Activated CD4-positive, CD25-positive, alpha-beta regulatory T cell treated with anti-CD3 and anti-CD28 coated beads, Interleukin-2, amount 50 U/mL, for 72 hours (primary cell): ENCODE measurements around the gene BIK.
A peak's percentile ranks its signal among the peaks of the same experiment; 100 is the strongest.

ENCODE experiments used
- DNase-seq: peaks from one replicate; pipeline ENCODE4 v3.0.0; 2021

The BIK gene

GRCh38 chr22:43106302-43106701 is 4.2 kb upstream of the BIK start:
- DNase-seq: no peak

- DNase-seq: no peak
Observed at GRCh38 chr22:43109511-43109910, 1.0 kb upstream of the BIK start.

- DNase-seq: no peak
Observed at GRCh38 chr22:43109921-43110443, 568 bp upstream of the BIK start.

DNA sequence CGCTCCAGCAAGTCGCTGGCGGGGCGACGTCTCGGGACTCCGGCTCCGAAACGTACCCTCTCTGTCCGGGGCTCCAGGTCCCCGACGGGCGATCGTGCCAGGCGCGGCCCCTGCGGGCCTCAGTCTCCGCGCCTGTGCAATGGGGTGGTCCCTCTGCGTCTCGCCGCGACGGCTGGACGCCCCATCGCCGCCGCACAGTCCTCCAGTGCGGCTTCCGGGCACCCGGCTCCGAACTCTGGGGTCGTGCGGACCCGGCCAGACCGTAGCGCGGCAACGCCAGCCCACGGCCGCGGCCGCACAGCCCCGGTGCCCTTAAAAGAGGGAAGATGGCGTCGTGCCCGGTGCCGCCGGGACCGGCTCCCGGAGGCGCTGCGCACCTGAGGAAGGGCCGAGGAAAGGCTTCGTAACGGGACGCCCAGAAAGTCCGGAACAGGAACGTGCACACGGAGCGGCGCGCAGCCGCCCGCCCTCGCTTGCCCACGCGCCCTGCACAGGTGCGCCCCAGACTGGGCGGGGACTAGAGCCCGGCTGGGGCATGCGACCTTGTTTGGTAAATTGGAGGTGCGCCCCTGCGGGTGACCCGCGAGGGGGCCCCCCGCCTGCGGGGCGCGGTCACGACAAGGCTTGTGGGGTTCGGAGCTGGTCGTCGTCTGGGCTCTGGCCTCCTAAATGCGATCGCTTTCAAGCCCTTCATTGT is 525 bp downstream of the BIK start:
- DNase-seq: peak; percentile 38

DNA sequence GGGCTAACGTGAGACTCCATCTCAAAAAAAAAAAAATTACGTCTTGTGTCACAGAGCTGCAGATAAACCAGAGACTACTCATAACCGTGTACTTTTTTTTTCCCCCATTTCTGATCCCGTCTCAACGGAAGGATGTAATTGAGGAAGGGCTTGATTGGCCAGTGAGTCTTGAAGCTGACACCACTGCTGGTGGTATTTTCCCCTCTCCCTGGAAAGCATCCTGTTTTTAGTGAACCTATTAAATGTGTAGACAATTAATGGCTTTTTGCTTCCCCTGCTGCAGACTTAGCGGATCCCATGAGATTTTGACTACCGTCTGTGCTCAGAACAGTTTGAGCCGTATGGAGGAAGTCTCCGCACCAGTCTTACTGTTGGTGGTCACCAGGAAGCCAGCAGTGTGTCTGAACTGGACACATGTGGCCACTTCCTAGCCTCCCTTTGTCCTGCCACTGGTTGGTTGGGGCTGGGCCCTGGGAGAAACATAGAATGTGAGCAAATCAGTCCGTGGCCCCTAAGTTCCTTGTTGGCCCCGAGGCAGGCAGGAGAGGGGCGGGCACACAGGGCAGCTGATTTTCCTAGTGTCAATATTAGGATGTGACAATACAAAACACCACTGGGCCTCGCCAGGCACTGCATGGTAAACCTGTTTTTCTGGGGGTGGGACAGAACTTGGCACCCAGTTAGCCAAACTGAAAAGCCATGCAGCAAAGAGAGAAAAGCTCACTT is 3.1 kb downstream of the BIK start:
- DNase-seq: no peak

- no peak for DNase-seq
Observed at GRCh38 chr22:43114958-43115357, 4.4 kb downstream of the BIK start.

DNA sequence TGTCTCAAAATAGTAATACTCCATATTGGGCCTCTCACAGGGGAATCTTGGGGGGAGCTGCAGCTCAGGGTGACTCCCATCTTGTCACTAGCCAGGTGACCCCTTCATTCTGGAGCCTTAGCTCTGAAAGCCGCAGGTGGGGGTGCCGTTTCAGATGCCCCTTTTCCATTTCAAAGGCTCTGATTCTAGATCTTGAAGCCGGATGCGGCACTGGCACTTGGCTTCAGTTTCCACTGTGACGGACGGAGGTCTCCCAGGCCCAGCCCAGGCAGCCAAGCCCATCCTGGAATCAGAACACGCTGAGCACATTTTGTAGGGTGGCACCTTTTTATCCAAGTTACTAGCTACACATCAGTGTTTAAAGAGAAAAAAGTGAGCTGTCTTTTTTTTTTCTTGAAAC is 6.4 kb downstream of the BIK start:
- no peak for DNase-seq

GRCh38 chr22:43118024-43118849 is 7.7 kb downstream of the BIK start:
- DNase-seq: no peak

GRCh38 chr22:43118953-43119458 is 8.5 kb downstream of the BIK start:
- DNase-seq: no peak

DNA sequence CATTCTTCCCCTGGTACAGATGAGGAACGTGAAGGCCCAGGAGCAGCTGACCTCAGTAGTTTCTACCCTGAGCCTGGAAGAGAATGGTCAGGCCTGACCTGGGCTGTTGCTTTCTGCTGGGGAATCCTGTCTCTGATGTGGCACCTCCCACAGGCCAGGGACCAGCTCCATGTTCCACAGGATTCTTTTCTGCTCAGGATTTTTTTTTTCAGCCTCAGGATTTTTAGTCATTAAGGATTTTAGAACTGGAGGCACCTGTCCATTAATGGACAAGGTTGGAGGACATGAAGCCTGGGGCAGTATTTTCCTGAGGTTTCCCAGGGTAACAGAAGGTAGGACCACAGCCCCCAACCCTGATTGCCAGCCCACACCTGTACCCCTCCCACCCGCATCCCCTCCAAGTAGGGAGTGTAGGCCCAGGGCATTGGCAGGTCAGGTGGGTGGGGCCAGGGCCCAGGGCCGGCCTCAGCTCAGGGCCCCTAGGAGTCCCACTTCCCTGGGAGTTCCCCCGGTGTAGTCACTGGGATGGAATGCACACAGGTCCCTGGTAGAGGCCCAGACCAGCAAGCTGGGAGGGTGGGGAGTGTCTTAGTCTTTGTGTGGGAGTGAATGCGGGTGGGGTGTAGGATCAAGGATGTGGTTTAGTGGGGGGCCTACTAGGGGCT is 16.1 kb downstream of the BIK start:
- no peak for DNase-seq

GRCh38 chr22:43127166-43127908 is 16.8 kb downstream of the BIK start:
- DNase-seq: no peak

- no peak for DNase-seq
Observed at GRCh38 chr22:43128116-43128515, 17.6 kb downstream of the BIK start.

DNA sequence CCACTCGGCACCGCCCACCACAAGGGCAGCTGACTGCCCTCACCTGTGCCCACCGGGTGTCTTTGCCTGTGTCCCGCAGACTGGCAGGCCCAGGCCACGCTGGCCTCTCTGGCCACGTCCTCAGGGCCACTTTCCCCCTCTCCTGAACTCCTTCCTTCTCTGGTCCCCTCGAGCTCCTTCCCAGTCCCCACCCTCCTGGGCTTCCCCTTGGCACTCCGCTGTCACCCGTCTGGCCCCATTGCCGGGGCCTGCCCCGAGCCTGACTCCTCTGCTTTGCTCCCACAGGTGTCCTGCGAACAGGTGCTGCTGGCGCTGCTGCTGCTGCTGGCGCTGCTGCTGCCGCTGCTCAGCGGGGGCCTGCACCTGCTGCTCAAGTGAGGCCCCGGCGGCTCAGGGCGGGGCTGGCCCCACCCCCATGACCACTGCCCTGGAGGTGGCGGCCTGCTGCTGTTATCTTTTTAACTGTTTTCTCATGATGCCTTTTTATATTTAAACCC is 18.4 kb downstream of the BIK start:
- no peak for DNase-seq

DNA sequence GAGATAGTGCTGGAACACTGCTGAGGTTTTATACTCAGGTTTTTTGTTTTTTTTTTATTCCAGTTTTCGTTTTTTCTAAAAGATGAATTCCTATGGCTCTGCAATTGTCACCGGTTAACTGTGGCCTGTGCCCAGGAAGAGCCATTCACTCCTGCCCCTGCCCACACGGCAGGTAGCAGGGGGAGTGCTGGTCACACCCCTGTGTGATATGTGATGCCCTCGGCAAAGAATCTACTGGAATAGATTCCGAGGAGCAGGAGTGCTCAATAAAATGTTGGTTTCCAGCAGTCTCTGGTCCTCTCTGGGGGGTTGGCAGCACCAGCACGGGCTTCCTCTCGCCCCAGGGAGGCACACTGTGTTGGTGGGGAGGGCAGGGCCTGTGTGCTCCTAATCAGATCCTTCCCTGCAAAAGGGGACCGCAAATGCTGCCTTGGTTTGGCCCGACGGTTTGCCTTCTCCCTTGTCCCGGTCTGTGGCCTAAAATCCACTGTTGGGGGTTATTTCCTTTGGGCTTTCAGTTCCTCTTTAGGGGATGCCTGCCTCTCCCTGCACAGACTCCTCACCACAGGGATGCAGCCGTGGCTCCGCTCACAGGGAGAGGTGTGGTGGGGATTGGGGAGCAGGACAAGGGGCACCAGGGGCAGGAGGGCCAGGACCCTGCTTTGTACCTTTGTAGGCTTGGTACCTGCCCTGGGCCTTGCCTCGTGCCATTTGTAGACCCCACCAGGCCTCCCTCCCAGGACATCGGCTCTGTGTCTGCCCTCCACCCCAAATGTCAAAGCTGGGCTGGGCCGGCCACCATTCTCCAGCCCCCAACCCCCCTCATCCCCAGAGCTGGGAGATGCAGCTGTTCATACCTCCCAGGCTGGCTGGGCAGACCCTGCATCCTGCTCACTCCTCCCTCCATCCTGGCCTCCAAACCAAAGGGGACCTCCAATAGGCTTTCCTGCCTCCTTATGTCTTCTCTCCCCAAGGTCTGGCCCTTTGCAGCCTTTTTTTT is 19.2 kb downstream of the BIK start:
- no peak for DNase-seq

GRCh38 chr22:43131773-43132501 is 21.4 kb downstream of the BIK start:
- no peak for DNase-seq

GRCh38 chr22:43133401-43133800 is 22.9 kb downstream of the BIK start:
- DNase-seq: no peak

GRCh38 chr22:43134553-43134952 is 24.0 kb downstream of the BIK start:
- DNase-seq: no peak

- no peak for DNase-seq
Observed at GRCh38 chr22:43135565-43135964, 25.0 kb downstream of the BIK start.

- DNase-seq: peak; percentile 42
Observed at GRCh38 chr22:43136255-43136654, 25.7 kb downstream of the BIK start.

GRCh38 chr22:43136801-43137200 is 26.3 kb downstream of the BIK start:
- DNase-seq: no peak
